ENCODE measurements around the gene KDM3B. TPM values are rescaled to one million over a fixed set of nuclear protein-coding genes. Genes with fewer than 3 reads are reported as not detected.
A peak's percentile ranks its signal among the peaks of the same experiment; 100 is the strongest.

KDM3B gene
- total RNA-seq, 2 donors from 2014 or later: 98.2 to 104 TPM

GRCh38 chr5:138455232-138455930 is 102.9 kb downstream of the KDM3B start:
- Histone ChIP-seq H3K27ac (ENCODE audit: low read depth, low read length) (no peak overlapping the region), H3K36me3 (ENCODE audit: control insufficient read depth, insufficient read depth, low read length) (no peaks in the 10 kb centered on the region), H3K27me3 (ENCODE audit: control insufficient read depth, insufficient read depth, low read length, poor library complexity, severe bottlenecking) (no peaks in the 10 kb centered on the region), H3K4me1 (ENCODE audit: control insufficient read depth, insufficient read depth, low read length) (no peaks in the 10 kb centered on the region), H3K9me3 (ENCODE audit: control insufficient read depth, low read length) (no peaks in the 10 kb centered on the region), H3K4me3 (ENCODE audit: low read length) (no peak overlapping the region), H3K9ac (ENCODE audit: extremely low read depth, low read length, poor library complexity, severe bottlenecking) (no peak overlapping the region)
- Mint-ChIP-seq H3K9me3 (no peaks in the 10 kb centered on the region), H3K27ac (no peak overlapping the region), H3K27me3 (ENCODE audit: insufficient read depth) (peaks cover 6% of the 10 kb centered on the region), H3K4me1 (peaks cover 12% of the 10 kb centered on the region), H3K4me3 (no peak overlapping the region), H3K36me3 (ENCODE audit: low read depth) (no peaks in the 10 kb centered on the region)
- WGBS, 2 experiments (ENCODE audit: insufficient coverage in 1 of 2, insufficient read length in 1 of 2): 65 to 82% methylated on average over 7 to 11 of the region's 11 CpGs
- TF ChIP-seq, protein P1, sequence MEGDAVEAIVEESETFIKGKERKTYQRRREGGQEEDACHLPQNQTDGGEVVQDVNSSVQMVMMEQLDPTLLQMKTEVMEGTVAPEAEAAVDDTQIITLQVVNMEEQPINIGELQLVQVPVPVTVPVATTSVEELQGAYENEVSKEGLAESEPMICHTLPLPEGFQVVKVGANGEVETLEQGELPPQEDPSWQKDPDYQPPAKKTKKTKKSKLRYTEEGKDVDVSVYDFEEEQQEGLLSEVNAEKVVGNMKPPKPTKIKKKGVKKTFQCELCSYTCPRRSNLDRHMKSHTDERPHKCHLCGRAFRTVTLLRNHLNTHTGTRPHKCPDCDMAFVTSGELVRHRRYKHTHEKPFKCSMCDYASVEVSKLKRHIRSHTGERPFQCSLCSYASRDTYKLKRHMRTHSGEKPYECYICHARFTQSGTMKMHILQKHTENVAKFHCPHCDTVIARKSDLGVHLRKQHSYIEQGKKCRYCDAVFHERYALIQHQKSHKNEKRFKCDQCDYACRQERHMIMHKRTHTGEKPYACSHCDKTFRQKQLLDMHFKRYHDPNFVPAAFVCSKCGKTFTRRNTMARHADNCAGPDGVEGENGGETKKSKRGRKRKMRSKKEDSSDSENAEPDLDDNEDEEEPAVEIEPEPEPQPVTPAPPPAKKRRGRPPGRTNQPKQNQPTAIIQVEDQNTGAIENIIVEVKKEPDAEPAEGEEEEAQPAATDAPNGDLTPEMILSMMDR (conservative IDR thresholded peaks at IDR 0.05): no peak
- no peak for DNase-seq

DNA sequence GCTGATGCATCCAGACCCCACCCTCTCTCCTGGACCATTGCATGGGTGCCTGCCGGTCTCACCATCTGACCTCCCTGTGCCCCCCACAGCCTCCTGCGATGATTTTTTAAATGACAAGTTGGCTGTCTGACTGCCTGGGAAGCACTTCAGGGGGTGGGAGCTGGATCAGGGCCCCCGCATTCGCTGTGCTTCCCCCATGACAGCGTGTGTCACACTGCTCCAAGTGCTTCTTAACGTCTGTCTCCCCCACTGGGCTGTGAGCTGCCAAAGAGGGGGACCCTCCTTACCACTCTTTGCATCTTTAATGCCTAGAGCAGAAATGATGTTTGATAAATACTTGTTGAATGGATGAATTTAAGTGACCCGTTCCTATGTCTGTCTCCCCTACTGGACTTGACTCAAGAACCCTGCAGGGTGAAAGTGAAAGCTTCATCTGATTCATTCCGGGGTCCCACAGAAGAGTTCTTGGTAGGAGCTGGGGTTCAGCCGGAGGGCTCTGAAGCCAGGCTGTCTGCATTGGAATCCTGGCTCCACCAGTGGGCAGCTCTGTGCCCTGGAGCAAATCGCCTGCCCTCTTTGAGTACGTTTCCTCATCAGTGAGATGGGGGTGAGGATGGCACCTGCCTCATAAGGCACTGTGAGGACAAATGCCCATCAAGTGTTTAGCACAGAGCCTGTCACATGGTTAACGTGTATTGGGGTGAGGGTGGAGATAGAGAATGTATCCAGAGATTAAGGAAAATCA is 105.2 kb downstream of the KDM3B start:
- Histone ChIP-seq H3K4me3 (ENCODE audit: low read length) (no peak overlapping the region), H3K4me1 (ENCODE audit: control insufficient read depth, insufficient read depth, low read length) (no peaks in the 10 kb centered on the region), H3K9me3 (ENCODE audit: control insufficient read depth, low read length) (no peaks in the 10 kb centered on the region), H3K36me3 (ENCODE audit: control insufficient read depth, insufficient read depth, low read length) (no peaks in the 10 kb centered on the region), H3K27me3 (ENCODE audit: control insufficient read depth, insufficient read depth, low read length, poor library complexity, severe bottlenecking) (no peaks in the 10 kb centered on the region), H3K9ac (ENCODE audit: extremely low read depth, low read length, poor library complexity, severe bottlenecking) (no peak overlapping the region), H3K27ac (ENCODE audit: low read depth, low read length) (no peak overlapping the region)
- DNase-seq: no peak
- WGBS, 2 experiments (ENCODE audit: insufficient coverage in 1 of 2, insufficient read length in 1 of 2): 87 to 93% methylated on average over 12 of the region's 12 CpGs
- H3K27ac Mint-ChIP-seq: no peak overlapping the region
- TF ChIP-seq, protein P1 (conservative IDR thresholded peaks at IDR 0.05): peak; percentile 37
- H3K4me3 Mint-ChIP-seq: no peak overlapping the region
- H3K4me1 Mint-ChIP-seq: peaks cover 18% of the 10 kb centered on the region
- peaks cover 6% of the 10 kb centered on the region for H3K27me3 Mint-ChIP-seq (ENCODE audit: insufficient read depth)
- H3K9me3 Mint-ChIP-seq: no peaks in the 10 kb centered on the region
- H3K36me3 Mint-ChIP-seq (ENCODE audit: low read depth): no peaks in the 10 kb centered on the region

DNA sequence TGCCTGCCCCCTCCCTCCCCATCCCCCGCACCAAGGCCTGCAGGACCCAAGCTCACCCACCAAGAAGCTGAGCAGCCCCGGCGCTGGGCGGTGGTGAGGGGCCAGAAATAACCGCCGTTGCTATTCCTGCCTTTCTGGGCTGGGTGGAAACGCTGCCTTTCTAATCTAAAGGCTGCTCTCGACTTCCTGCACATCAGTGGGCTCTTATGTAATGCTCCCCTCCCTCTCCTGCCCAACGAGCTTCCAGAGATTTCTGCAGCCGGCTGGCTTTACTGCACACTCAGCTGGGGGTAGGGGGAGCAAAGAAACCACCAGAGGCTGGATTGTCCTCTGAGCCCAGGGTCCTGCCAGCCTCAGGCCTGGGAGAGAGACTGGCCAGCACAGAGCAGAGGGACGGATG is 105.9 kb downstream of the KDM3B start:
- peaks cover 6% of the 10 kb centered on the region for H3K27me3 Mint-ChIP-seq (ENCODE audit: insufficient read depth)
- no peaks in the 10 kb centered on the region for H3K36me3 Mint-ChIP-seq (ENCODE audit: low read depth)
- TF ChIP-seq, protein P1 (conservative IDR thresholded peaks at IDR 0.05): no peak
- H3K27ac Mint-ChIP-seq: no peak overlapping the region
- Histone ChIP-seq H3K4me3 (ENCODE audit: low read length) (no peak overlapping the region), H3K27me3 (ENCODE audit: control insufficient read depth, insufficient read depth, low read length, poor library complexity, severe bottlenecking) (no peaks in the 10 kb centered on the region), H3K36me3 (ENCODE audit: control insufficient read depth, insufficient read depth, low read length) (no peaks in the 10 kb centered on the region), H3K4me1 (ENCODE audit: control insufficient read depth, insufficient read depth, low read length) (no peaks in the 10 kb centered on the region), H3K9me3 (ENCODE audit: control insufficient read depth, low read length) (no peaks in the 10 kb centered on the region), H3K9ac (ENCODE audit: extremely low read depth, low read length, poor library complexity, severe bottlenecking) (no peak overlapping the region), H3K27ac (ENCODE audit: low read depth, low read length) (no peak overlapping the region)
- DNase-seq: no peak
- WGBS, 2 experiments (ENCODE audit: insufficient coverage in 1 of 2, insufficient read length in 1 of 2): 88% methylated on average over 7 to 11 of the region's 11 CpGs
- no peaks in the 10 kb centered on the region for H3K9me3 Mint-ChIP-seq
- H3K4me3 Mint-ChIP-seq: no peak overlapping the region
- H3K4me1 Mint-ChIP-seq: peaks cover 18% of the 10 kb centered on the region

Measured in endodermal cell (in vitro differentiated cells).